Uterus (tissue), 2 donors: ENCODE measurements around the gene ELOVL2.

Experiments used
- POLR2A ChIP-seq, 2 donors: fragments of 450-650 bp; IDR thresholded peaks; one replicate each; pipeline ENCODE4 v1.6.1; 2016; ENCODE audit warnings: antibody characterized with exemption in 2 of 2, mild to moderate bottlenecking in 1 of 2, moderate library complexity in 1 of 2
- TF ChIP-seq, protein P1 (sequence below), 4 experiments: fragments of 200-600 bp in 2 of 4; fragments of 450-650 bp in 2 of 4; sonication (generic) in 2 of 4; IDR thresholded peaks; one replicate each; pipeline ENCODE4 v1.5.1; 2016 to 2019; ENCODE audit warnings: antibody characterized with exemption in 4 of 4, mild to moderate bottlenecking in 2 of 4, moderate library complexity in 1 of 4

DNA sequence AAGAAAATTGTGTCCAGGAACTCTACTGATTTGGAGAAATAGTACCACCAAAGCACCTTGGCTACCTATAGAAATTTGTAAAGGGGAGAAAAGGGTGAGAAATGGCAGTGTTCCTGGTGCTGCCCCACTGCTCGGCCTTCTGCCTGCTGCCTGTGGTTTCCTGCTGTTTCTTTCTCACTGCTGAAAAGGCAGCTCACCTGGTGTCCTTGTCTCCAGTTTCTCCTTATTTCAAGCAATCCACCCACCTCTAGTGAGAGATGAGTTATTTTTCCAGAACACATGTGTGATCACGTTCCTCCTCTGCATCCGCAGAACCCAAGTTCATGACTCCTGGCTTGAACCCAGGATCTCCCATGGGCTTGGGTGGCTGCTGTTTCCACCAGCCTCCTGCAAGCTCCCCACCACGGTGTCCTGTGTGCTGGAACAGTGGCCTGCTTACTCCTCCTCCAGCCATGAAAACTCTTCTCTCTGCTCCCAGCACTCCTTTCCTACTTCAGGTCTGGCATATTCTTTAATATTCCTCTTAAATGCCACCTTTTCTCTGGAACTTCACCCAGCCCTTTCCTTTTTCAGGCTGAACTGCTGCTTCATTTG lies 48.9 kb downstream of the ELOVL2 start:
- TF ChIP-seq, protein P1, sequence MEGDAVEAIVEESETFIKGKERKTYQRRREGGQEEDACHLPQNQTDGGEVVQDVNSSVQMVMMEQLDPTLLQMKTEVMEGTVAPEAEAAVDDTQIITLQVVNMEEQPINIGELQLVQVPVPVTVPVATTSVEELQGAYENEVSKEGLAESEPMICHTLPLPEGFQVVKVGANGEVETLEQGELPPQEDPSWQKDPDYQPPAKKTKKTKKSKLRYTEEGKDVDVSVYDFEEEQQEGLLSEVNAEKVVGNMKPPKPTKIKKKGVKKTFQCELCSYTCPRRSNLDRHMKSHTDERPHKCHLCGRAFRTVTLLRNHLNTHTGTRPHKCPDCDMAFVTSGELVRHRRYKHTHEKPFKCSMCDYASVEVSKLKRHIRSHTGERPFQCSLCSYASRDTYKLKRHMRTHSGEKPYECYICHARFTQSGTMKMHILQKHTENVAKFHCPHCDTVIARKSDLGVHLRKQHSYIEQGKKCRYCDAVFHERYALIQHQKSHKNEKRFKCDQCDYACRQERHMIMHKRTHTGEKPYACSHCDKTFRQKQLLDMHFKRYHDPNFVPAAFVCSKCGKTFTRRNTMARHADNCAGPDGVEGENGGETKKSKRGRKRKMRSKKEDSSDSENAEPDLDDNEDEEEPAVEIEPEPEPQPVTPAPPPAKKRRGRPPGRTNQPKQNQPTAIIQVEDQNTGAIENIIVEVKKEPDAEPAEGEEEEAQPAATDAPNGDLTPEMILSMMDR (IDR thresholded peaks at IDR 0.05) = no peak
- no peak for TF ChIP-seq POLR2A (IDR thresholded peaks at IDR 0.05)
